ENCODE data around the gene TMEM272. TPM values are rescaled to one million over a fixed set of nuclear protein-coding genes. Genes with fewer than 3 reads are reported as not detected.
A peak's percentile ranks its signal among the peaks of the same experiment; 100 is the strongest.

TMEM272 gene
- 0.06 TPM for polyA plus RNA-seq (2012; ENCODE audit: missing spikeins)

- no peak for FAIRE-seq
- peak; percentile 45 for DNase-seq (ENCODE audit: insufficient read length)
- TF ChIP-seq TAF1 (IDR thresholded peaks at IDR 0.05; ENCODE audit: borderline replicate concordance, low read depth, low read length) (no peak), POLR2AphosphoS5 (IDR thresholded peaks at IDR 0.05; ENCODE audit: low read depth, low read length) (no peak), POLR2A (IDR thresholded peaks at IDR 0.05; ENCODE audit: low read depth, low read length) (no peak)
Observed at GRCh38 chr13:51844862-51845573, at the start of gene TMEM272. TSS of gene TMEM272 (minus strand) at chr13:51845177. CDS start at chr13:51838530, 6,647 bp downstream.

DNA sequence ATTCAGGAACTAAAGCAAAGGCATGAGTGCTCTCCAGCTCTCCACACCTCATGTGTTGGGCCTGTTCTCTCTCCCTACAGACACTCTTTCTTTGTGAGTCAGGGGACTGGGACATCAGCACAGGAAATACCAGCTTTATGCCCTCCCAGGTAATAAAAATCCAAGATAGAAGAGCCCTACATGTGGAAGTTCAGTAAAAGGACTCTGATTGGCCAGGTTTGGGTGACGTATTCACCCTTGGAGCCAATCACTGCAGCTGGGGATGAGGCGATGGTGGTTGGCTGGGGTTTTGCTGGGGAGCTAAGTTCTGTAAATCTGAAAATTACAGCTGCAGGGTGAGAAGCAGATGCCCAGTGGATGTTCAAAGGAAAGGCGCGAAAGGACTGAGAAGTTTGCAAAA is 49.3 kb upstream of the TMEM272 start:
- TF ChIP-seq TAF1 (IDR thresholded peaks at IDR 0.05; ENCODE audit: borderline replicate concordance, low read depth, low read length) (no peak), POLR2AphosphoS5 (IDR thresholded peaks at IDR 0.05; ENCODE audit: low read depth, low read length) (no peak), POLR2A (IDR thresholded peaks at IDR 0.05; ENCODE audit: low read depth, low read length) (no peak)
- FAIRE-seq (no peak), DNase-seq (ENCODE audit: insufficient read length) (no peak)

DNA sequence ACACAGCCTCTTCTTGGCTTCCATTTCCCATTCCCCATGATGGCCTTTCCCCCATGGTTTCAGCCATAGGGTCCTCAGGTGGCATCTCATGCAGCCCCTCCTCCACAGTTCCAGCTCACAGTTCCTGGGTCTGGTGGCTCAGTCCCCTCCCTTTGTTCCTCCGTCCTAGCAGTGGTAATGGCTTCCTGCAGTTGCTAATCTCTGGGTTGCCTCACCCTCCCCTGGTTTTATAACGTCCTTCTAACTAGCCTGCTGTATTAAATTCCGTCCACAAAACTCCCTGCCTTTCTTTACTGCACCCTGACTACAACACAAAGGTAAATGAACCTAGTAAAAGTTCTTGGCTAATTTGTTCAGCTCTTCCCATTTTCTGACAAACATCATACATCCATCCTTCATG is 47.7 kb upstream of the TMEM272 start:
- FAIRE-seq, result no peak
- TF ChIP-seq POLR2AphosphoS5 (IDR thresholded peaks at IDR 0.05; ENCODE audit: low read depth, low read length) (no peak), TAF1 (IDR thresholded peaks at IDR 0.05; ENCODE audit: borderline replicate concordance, low read depth, low read length) (no peak), POLR2A (IDR thresholded peaks at IDR 0.05; ENCODE audit: low read depth, low read length) (no peak)
- no peak for DNase-seq (ENCODE audit: insufficient read length)

GRCh38 chr13:51887468-51887867 is 42.5 kb upstream of the TMEM272 start:
- FAIRE-seq (no peak), DNase-seq (ENCODE audit: insufficient read length) (no peak)
- TF ChIP-seq POLR2AphosphoS5 (IDR thresholded peaks at IDR 0.05; ENCODE audit: low read depth, low read length), result no peak
- TF ChIP-seq POLR2A (IDR thresholded peaks at IDR 0.05; ENCODE audit: low read depth, low read length), result no peak
- no peak for TF ChIP-seq TAF1 (IDR thresholded peaks at IDR 0.05; ENCODE audit: borderline replicate concordance, low read depth, low read length)

DNA sequence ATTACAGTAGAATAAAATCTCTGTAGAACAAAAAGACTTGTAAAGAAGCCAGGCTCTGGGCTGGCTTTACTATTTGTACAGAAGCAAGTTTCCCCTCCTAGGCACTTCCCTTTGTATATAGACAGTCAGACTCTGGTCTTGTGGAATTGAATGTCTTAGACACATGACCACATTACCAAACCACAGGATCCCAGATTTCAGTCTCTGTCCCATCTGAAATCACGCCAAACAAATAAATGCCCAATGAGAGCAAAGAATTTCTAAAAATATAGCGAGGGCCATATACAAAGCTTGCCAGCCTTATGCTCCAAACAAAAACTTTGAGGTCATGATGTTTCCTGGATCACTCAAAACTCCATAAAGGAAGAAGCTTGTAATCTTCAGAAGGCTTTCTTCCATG is 40.7 kb upstream of the TMEM272 start:
- FAIRE-seq, result no peak

DNA sequence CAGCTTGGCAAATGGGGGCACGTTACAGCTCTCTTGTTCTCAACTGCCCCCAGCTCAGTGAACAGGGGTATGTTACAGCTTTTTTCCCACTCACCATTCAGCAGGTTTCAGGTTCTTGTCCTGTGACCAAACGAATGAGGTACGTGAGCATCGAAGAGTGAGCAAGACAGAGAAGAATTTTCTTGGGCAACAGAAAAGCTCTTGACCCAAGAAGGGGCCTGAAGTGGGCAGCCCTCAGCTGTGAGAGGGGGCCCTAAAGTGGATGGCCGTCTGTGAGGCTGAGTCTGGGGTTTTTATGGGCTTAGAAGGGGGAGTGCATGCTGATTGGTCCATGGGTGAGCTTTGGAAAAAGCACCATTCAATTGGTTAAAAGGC is 38.2 kb upstream of the TMEM272 start:
- DNase-seq (ENCODE audit: insufficient read length) (no peak), FAIRE-seq (no peak)
- TF ChIP-seq POLR2AphosphoS5 (IDR thresholded peaks at IDR 0.05; ENCODE audit: low read depth, low read length) (no peak), POLR2A (IDR thresholded peaks at IDR 0.05; ENCODE audit: low read depth, low read length) (no peak), TAF1 (IDR thresholded peaks at IDR 0.05; ENCODE audit: borderline replicate concordance, low read depth, low read length) (no peak)

More for the DNA sequence above, 40.7 kb upstream of the TMEM272 start:
- DNase-seq (ENCODE audit: insufficient read length), result no peak
- TF ChIP-seq POLR2AphosphoS5 (IDR thresholded peaks at IDR 0.05; ENCODE audit: low read depth, low read length) (no peak), POLR2A (IDR thresholded peaks at IDR 0.05; ENCODE audit: low read depth, low read length) (no peak), TAF1 (IDR thresholded peaks at IDR 0.05; ENCODE audit: borderline replicate concordance, low read depth, low read length) (no peak)

GRCh38 chr13:51882570-51883225 is 37.7 kb upstream of the TMEM272 start:
- FAIRE-seq (no peak), DNase-seq (ENCODE audit: insufficient read length) (no peak)
- TF ChIP-seq TAF1 (IDR thresholded peaks at IDR 0.05; ENCODE audit: borderline replicate concordance, low read depth, low read length) (no peak), POLR2AphosphoS5 (IDR thresholded peaks at IDR 0.05; ENCODE audit: low read depth, low read length) (no peak), POLR2A (IDR thresholded peaks at IDR 0.05; ENCODE audit: low read depth, low read length) (no peak)

DNA sequence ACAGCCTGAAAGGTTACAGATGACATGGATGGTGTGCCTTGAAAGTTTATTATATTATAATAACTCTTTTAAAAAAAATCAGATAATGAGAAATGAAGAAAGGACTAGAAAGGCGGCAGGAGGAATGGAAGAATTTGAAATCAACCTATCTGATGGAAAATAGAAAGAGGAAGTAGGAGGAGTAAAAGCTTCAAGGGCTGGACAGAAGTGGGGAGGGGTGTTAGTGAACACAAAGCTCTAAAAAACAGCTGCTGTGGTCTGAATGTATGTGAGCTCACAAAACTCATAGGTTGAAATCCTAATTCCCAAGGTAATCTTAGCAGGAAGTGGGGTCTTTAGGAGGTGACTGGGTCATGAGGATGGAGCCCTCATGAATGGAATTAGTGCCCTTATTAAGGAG is 36.3 kb upstream of the TMEM272 start:
- FAIRE-seq (no peak), DNase-seq (ENCODE audit: insufficient read length) (no peak)
- TF ChIP-seq POLR2A (IDR thresholded peaks at IDR 0.05; ENCODE audit: low read depth, low read length) (no peak), TAF1 (IDR thresholded peaks at IDR 0.05; ENCODE audit: borderline replicate concordance, low read depth, low read length) (no peak), POLR2AphosphoS5 (IDR thresholded peaks at IDR 0.05; ENCODE audit: low read depth, low read length) (no peak)

DNA sequence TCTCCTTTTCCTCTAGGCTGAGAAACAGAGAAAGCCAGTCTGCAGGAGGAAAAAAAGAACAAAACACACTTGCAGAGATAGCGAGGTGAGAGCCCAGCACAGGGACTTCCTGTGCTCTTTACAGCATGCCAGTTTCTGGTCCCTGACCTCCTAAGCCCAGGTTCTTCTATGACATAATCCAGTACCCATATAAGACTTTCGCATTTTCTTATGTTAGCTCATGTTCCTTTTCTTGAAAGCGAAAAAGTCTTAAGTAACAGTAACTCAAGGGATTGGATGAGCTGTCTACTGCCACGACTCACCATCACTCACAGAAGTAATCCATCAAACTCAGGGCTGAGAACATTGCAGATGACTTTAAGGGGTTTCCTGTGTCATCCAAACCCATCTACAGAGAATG is 34.2 kb upstream of the TMEM272 start:
- FAIRE-seq (no peak), DNase-seq (ENCODE audit: insufficient read length) (no peak)
- TF ChIP-seq POLR2AphosphoS5 (IDR thresholded peaks at IDR 0.05; ENCODE audit: low read depth, low read length) (no peak), POLR2A (IDR thresholded peaks at IDR 0.05; ENCODE audit: low read depth, low read length) (no peak), TAF1 (IDR thresholded peaks at IDR 0.05; ENCODE audit: borderline replicate concordance, low read depth, low read length) (no peak)

DNA sequence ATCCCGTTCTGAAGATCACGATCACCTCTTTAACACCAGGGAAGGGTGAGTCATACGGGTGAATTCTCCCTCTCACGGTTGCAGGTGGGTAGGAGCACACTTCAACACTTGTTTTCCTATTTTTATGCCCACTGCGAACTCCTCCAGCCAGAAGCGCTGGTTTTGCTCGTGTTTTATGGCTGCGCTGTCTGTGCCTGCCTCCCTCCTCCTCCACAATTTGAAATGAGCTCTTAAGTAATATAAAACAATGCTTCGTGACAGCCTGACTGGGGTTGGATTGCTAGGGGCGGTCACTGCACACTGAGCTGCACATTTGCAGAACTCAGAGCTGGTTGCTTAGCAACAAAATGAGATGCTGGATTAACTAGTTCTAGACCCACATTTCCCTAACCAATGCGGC is 29.7 kb upstream of the TMEM272 start:
- TF ChIP-seq TAF1 (IDR thresholded peaks at IDR 0.05; ENCODE audit: borderline replicate concordance, low read depth, low read length) (no peak), POLR2A (IDR thresholded peaks at IDR 0.05; ENCODE audit: low read depth, low read length) (no peak), POLR2AphosphoS5 (IDR thresholded peaks at IDR 0.05; ENCODE audit: low read depth, low read length) (no peak)
- FAIRE-seq, result no peak
- DNase-seq (ENCODE audit: insufficient read length), result no peak

- TF ChIP-seq POLR2AphosphoS5 (IDR thresholded peaks at IDR 0.05; ENCODE audit: low read depth, low read length) (no peak), TAF1 (IDR thresholded peaks at IDR 0.05; ENCODE audit: borderline replicate concordance, low read depth, low read length) (no peak)
- FAIRE-seq (no peak), DNase-seq (ENCODE audit: insufficient read length) (no peak)
Observed at GRCh38 chr13:51873837-51874236, 28.9 kb upstream of the TMEM272 start.

Measured in GM12892 (cell line).